NCI-H1092 (cell line): ENCODE results near the gene PLXDC2.

Experiments used
- DNase-seq: peaks from one replicate; lab custom pipeline; 2025; lab: John Stamatoyannopoulos, UW

The PLXDC2 gene

GRCh38 chr10:19815731-19816410 lies 361 bp upstream of the PLXDC2 start:
- DNase-seq: no peak

- no peak for DNase-seq
These were observed 1.1 kb downstream of the PLXDC2 start for GRCh38 chr10:19817231-19817933.

- no peak for DNase-seq
These were observed 2.6 kb downstream of the PLXDC2 start for GRCh38 chr10:19818876-19819275.

GRCh38 chr10:19819419-19820033 lies 3.3 kb downstream of the PLXDC2 start:
- no peak for DNase-seq

GRCh38 chr10:19824381-19825342 lies 8.4 kb downstream of the PLXDC2 start:
- DNase-seq: no peak

- no peak for DNase-seq
These were observed 9.5 kb downstream of the PLXDC2 start for GRCh38 chr10:19825700-19826099.

- no peak for DNase-seq
These were observed 10.5 kb downstream of the PLXDC2 start for GRCh38 chr10:19826712-19827111.

- no peak for DNase-seq
These were observed 12.2 kb downstream of the PLXDC2 start for GRCh38 chr10:19828278-19829049.

- no peak for DNase-seq
These were observed 16.5 kb downstream of the PLXDC2 start for GRCh38 chr10:19832699-19833098.

GRCh38 chr10:19833170-19833824 lies 17.1 kb downstream of the PLXDC2 start:
- DNase-seq: no peak

GRCh38 chr10:19835952-19836351 lies 19.7 kb downstream of the PLXDC2 start:
- DNase-seq: no peak

GRCh38 chr10:19839090-19839489 lies 22.9 kb downstream of the PLXDC2 start:
- DNase-seq: no peak

- DNase-seq: no peak
These were observed 23.3 kb downstream of the PLXDC2 start for GRCh38 chr10:19839552-19839951.

- no peak for DNase-seq
These were observed 24.5 kb downstream of the PLXDC2 start for GRCh38 chr10:19840776-19841175.

GRCh38 chr10:19843487-19843886 lies 27.3 kb downstream of the PLXDC2 start:
- DNase-seq: no peak

- DNase-seq: no peak
These were observed 29.5 kb downstream of the PLXDC2 start for GRCh38 chr10:19845503-19846368.

GRCh38 chr10:19847321-19847720 lies 31.1 kb downstream of the PLXDC2 start:
- no peak for DNase-seq

GRCh38 chr10:19848226-19848985 lies 32.2 kb downstream of the PLXDC2 start:
- DNase-seq: no peak

- no peak for DNase-seq
These were observed 37.6 kb downstream of the PLXDC2 start for GRCh38 chr10:19853831-19854230.
